GM21825 (cell line): Measurements from ENCODE around the gene ABHD11.
"Not testable (repeated sequence)": the region's sequence is repeated elsewhere in the genome, so short reads cannot be mapped to it uniquely, and the experiment has no call there.

Experiments used
- ATAC-seq: cut with Tn5 transposase; IDR thresholded peaks from one replicate; pipeline ENCODE4 v1.9.1; 2021; ENCODE audit warnings: mild to moderate bottlenecking, moderate library complexity; ENCODE audit not compliant: unreplicated experiment

ABHD11 gene

DNA sequence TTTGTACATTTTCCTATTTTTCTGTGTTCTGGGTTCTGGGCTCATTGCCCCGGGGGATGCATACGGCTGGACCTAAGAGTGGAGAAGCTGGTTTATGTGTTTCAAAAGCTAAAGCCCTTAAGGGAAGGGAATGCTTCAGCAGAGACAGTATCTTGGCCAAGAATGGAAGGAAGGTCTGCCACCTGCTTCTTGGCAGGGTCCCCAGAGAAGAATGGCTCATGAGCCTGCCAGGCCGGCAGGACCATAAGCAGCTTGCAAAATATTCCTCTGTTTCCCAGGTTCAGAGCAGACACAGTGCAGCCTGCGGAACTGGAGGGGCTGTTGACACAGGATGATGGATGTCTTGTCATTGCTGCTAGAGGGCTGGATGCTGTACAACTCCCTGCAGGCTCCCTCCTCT is 7.8 kb upstream of the ABHD11 start:
- no peak for ATAC-seq

DNA sequence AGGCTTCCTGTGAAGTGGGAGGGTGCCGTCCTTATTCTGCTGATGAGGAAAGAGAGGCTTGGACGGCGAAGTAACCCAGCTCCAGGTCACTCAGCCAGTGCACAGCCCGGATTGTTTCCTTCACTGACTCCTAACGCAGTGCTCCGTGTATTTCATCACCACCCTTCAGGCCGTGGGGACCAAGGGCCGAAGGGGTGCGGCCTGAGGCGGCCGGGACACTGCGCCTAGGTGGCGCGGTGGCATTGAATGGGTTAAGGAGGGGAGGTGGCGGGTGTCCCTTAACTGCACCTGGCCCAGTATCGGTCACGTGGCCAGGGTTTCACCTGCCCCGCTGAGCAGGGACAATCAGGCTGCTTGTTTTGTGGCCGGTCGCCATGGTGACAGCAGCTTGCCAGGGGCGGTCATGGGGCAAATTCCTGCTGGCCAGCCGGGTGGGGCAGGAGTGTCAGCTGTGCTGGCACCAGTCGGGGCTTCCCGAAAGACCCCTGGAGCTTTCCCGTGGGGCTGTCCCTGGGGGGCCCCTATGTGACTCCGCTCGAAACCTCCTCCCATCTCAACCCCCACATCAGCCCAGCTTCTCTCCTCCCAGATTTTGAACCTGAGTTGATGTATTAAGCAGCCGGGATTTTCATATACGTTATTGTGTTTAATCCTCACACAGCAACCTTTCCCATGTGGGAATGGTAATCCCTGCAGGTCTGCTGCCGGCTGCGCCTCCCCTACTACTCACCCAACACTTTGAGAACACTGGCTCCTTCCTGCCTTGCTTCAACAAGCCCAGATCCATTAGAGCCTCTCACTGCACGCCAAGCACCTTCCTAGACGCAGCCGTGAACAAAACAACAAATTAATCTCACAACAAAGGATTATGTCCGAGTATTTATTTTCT is 4.4 kb upstream of the ABHD11 start:
- no peak for ATAC-seq

DNA sequence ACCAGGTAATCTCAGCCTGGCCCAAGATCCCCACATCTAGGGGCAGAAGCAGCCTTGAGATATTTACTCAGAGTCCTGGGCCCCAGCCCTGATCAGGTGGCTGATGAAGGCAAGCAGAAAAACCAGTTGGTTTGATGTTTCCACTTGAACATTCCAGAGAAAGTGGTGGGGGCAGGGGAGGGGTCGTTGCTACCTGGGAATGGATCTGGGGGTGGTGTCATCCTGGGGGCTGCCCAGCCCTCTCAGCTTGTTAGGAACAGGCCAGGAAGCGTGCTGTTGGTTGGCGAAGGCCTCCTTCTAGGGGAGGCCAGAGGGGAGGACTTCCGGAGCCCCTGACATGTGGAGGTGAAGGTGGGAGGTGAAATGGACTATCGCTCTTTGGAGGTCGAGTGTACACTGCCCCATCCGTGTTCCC is 3.7 kb upstream of the ABHD11 start:
- no peak for ATAC-seq

DNA sequence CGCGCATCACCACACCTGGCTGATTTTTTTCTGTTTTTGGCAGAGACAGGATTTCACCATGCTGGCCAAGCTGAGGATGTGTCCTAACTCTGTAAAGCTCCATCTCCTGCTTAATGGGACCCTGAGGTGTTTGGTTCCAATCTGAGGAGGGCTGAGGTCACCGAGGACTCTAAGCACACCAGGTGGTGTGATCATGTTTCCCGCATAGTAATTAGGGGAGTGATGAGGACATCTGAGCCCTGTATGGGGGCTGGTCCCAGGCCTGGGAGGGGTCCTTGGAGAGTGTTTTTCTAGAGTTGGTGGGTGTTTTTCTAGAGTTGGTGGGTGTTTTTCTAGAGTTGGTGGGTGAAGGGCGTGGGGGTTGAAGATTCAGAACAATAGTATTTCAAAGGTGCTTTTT is 3.0 kb upstream of the ABHD11 start:
- ATAC-seq = no peak

DNA sequence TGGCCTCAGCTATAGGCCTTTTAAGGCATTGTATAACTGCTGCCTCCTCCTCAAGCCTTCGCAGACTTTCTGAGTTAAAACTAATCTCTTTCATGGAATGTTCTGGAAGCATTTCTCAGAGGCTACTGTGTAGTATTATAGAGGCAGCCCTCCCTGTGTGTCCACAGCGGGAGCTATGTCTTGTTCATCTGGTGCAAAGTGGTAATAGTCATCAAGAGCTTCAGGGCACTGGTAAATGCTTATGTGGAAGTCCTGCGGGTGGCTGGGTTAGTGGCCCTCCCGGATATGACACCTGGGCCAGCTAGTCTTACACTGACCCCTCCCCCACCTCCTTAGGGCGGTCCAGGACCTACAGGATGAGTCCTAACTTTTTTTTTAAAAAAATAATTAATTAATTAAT is 2.2 kb upstream of the ABHD11 start:
- ATAC-seq = no peak

DNA sequence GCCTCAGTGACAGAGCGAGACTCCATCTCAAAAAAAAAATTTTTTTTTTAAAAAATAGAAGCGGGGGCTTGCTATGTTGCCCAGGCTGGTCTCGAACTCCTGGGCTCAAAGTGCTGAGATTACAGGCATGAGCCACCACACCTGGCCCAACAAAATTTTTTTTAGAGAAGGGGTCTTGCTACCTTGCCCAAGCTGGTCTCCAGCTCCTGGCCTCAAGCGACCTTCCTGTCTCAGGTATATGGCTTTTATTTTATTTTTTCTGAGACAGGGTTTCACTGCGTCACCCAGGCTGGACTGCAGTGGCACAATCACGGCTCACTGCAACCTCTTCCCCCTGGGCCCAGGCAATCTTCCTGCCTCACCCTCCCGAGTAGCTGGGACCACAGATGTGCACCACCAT is 1.6 kb upstream of the ABHD11 start:
- no peak for ATAC-seq

DNA sequence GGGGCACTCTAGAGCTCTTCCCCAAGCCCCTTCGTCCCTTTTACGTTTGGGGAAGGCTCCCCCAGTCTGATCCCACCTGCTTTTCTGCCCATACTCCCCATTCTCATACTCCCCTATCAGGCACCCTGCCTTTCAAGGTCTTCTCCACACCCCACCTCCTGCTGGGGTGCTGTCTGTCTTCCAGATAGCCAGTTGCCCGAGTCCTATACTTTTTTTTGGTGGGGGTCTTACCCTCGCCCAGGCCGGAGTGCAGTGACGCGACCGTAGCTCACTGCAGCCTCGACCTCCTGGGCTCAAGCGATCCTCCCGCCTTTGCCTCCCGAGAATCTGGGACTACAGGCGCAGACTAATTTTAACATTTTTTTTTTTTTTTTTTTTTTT is 775 bp upstream of the ABHD11 start:
- ATAC-seq = no peak

DNA sequence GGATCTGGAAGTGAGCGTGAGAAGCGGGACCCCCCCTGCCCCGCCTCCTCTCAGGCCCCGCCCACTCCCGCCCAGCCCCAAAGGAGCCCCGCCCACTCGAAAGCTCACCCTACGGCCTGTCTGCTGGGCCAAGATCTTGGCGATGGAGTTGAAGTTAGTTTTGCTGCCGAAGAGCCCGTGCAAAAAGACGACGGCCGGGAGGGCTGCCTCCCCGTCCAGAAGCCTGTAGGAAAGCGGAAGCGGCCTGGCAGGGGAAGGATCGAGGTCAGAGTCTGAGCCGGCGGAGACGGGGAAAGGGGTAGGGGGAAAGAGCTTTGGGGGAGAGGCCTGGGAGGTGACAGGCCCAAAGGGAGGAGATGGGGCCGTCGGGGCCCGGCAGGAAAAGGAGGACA is 386 bp downstream of the ABHD11 start:
- no peak for ATAC-seq

DNA sequence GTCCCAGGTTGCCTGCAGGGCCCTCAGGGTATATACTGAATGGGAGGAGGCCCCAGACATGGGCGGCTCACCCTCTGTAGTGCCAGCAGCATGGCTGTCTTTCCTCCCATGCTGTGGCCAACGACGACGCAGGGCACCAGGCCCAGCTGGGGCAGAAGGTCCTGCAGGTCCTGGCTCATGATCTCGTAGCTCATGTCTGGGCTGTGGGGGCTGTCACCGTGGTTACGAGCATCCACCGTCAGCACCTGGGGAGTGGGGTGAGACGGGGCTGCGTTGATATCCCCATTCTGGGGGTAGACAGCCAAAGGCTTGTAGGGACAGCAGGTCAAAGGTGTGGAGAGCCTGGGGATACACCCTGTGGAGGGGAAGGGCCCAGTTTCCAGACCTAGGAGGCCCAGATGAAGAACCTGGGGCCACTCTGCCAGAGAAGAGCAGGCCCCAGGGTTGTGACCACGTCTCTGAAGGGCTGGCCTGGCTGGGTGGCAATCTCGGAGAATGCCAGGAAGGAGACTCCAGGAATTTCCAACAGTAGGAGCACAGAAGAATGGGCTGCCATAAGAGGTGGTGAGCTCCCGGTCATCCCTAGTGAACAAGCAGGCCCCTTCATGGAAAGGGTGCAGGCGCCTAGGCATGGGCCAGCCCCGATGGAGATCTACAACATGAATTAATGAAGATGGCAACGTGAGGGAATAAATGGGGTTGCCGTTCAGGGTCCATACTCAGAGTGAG is 947 bp downstream of the ABHD11 start:
- no peak for ATAC-seq

DNA sequence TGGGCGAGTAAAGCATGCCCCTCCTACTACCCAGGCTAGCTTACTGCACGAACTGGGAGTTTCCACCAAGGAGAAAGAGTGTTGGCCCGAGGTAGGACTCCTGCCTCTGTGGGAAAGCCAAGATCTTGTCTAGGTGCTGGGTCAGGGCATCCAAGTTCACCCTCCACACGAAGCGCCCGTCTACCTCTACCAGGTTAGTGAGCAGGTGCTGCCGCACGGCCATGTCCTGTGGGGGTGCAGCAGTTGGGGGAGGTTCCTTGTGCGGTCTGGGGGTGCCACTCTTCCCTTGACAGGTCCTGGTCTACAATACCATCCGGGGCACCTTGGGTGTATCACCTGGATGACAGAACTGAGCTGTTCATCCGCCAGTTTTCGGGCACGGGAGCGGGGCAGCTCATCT is 1.7 kb downstream of the ABHD11 start:
- no peak for ATAC-seq

- ATAC-seq = no peak
These were observed 3.1 kb downstream of the ABHD11 start for GRCh38 chr7:73735528-73735905.

DNA sequence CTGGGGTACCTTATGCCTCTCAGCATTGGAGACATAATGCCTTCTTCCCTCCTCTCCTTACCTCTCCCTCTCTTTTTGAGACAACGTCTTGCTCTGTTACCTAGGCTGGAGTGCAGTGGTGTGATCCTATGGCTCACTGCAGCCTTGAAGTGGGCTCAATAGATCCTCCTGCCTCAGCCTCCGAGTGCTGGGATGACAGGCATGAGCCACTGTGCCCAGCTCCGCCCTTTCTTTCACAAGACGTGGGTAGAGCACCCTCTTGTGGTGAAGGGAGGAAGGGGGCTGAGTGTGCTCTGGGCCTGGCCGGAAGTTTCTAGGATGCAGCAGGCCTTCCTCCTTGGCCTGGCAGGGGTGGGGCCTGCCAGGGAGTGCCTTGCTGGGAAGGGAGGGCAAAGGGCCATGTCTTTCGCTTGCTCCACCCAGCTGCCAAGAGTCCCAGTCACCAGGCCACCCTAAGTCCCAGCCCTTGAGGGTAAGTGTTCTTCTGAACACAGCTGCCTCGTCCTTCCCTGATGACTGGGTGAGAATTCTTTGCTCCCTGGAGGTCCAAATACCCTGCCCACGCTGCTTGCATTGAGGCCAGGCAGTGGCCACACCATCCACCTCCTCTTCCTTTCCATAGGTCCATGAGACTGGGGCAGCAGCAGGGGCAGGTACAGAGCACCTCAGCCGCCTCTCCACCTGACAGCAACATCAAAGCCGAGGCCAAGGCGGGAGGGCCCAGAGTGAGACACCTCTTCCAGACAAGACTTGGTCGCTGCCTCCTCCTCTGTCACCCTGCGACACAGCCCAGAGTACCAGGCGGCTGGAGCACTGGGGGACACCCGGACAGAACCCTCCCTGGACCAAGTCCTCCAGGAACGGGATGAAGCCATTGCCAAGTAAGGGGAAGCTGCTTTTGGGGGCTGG is 3.7 kb downstream of the ABHD11 start:
- ATAC-seq = no peak

- no peak for ATAC-seq
These were observed 6.2 kb downstream of the ABHD11 start for GRCh38 chr7:73732397-73732796.

DNA sequence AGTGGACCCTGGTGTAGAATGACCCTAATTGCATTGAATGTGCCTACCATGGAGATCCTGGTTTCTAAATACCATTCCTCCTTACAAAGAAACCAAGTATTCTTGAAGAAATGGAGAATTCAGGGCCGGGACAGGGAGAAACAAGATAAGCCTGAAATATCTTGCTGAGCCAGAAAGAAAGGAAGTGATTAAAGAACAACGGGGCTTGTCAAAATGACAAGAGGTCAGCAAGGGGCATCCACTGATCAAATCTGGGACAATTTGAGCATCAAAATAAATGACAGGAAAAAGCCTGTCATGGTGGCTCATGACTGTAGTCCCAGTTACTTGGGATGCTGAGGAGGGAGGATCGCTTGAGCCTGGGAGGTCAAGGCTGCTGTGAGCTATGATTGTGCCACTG is 8.1 kb downstream of the ABHD11 start:
- no peak for ATAC-seq

- ATAC-seq = no peak
These were observed 10.1 kb downstream of the ABHD11 start for GRCh38 chr7:73728551-73728950.

- no peak for ATAC-seq
These were observed 10.7 kb downstream of the ABHD11 start for GRCh38 chr7:73727952-73728351.

- no peak for ATAC-seq
These were observed 12.5 kb downstream of the ABHD11 start for GRCh38 chr7:73726083-73726466.

GRCh38 chr7:73723813-73724212 is 14.8 kb downstream of the ABHD11 start:
- no peak for ATAC-seq

DNA sequence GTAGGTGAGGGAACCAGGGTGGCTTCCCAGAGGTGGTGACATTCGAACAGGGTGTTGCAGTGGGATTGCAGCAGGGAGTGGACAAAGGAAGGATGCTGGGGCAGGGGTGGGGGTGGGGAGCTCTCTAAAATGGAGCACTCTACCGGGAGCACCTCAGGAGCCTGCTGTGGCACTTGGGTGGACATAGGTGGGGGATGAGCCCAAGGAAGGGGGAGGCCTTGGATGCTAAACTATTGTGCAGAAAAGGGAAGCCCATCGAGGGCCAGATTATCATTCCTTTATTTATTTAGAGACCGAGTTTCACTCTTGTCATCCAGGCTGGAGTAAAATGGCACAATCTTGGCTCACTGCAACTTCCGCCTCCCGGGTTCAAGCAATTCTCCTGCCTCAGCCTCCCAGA is 15.8 kb downstream of the ABHD11 start:
- ATAC-seq = no peak

- not testable (repeated sequence) for ATAC-seq
These were observed 16.4 kb downstream of the ABHD11 start for GRCh38 chr7:73722182-73722581.

DNA sequence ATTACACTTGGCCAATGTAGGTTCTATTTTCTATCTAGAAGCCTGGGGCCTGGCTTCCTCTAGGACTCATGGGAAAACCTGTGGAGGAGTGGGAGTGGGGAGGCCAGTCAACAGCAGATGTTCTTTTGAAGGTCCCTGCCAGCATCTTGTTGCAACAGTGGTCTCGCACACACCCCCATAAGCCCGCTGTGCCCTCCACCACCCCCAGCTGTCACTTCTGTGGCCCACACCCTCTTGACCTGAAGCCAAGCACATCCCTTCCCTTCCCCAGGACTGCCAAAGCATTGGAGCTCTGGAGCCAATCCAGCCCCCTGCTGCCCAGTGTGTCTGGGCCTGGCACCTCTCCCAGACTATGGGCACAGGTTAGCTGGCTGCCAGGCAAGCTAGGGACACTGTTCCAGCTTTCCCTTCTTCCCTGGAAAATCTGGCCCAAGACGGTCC is 17.2 kb downstream of the ABHD11 start:
- ATAC-seq = no peak
